NT2/D1 (cell line): ENCODE data around the gene MFSD6L.

Source experiments
- DNase-seq: peaks from one replicate; pipeline ENCODE4 v3.0.0-alpha.2; 2011; ENCODE audit warnings: low read depth, low spot score
- H3K27me3 ChIP-seq: 2 replicates; pipeline ENCODE4 v1.6.0; 2011; ENCODE audit warnings: mild to moderate bottlenecking; ENCODE audit not compliant: insufficient read length, insufficient read depth
- H3K36me3 ChIP-seq: 2 replicates; pipeline ENCODE4 v1.6.1; 2011; ENCODE audit warnings: mild to moderate bottlenecking, low read length, mixed read lengths; ENCODE audit not compliant: insufficient read depth, insufficient read length
- H3K4me1 ChIP-seq: 2 replicates; pipeline ENCODE4 v1.5.1; 2011; ENCODE audit not compliant: insufficient read depth, insufficient read length
- H3K4me3 ChIP-seq: 2 replicates; pipeline ENCODE4 v1.5.1; 2011; ENCODE audit warnings: low read depth; ENCODE audit not compliant: insufficient read length
- H3K9ac ChIP-seq: 2 replicates; pipeline ENCODE4 v1.6.0; 2011; ENCODE audit warnings: low read depth; ENCODE audit not compliant: insufficient read length
- H3K9me3 ChIP-seq: 2 replicates; pipeline ENCODE4 v1.5.1; 2011; ENCODE audit warnings: mild to moderate bottlenecking, low read length; ENCODE audit not compliant: insufficient read depth
- SUZ12 ChIP-seq: IDR thresholded peaks from 2 replicates; pipeline ENCODE4 v1.6.1; 2011; ENCODE audit not compliant: insufficient read length, insufficient read depth; ENCODE audit errors: extremely low read depth
- YY1 ChIP-seq: IDR thresholded peaks from 2 replicates; pipeline ENCODE4 v1.6.1; 2011; ENCODE audit not compliant: insufficient read length, insufficient read depth
- ZNF274 ChIP-seq: IDR thresholded peaks from 2 replicates; pipeline ENCODE4 v1.6.1; 2011; ENCODE audit warnings: mild to moderate bottlenecking, low read depth, low read length

MFSD6L gene

DNA sequence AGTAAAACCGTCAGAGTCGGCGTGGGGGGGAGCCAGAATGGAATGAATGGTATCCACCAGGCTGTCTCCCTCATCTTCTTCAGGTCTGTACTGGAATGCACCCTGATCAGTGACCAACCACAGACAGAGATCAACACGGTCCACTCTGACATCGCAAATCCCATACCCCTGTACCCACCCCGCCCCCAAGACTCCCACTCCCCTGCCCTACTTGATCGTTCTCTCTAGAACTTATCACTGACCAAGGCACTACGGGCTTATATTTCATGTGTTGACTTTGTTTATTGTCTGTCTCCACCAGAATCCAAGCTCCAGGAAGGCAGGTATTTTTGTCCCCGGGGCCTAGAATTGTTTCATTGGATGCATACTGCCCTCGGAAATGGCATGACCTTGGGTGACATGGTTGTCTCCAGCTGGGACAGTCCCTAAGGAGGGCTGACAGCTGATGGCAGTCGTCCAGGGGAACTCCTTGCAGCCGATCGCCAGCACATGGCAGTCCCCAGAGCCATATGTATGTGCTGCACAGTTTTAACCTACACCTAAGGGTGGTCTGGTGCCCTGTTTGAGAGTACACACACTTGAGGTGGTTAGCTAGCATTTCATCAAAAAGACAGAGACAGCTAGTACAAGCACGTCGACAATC, 526 bp upstream of the MFSD6L start:
- no peaks in the 10 kb centered on the region for H3K9me3 ChIP-seq
- H3K36me3 ChIP-seq = no peaks in the 10 kb centered on the region
- H3K4me3 ChIP-seq = no peak overlapping the region
- DNase-seq = no peak
- no peak for TF ChIP-seq ZNF274
- TF ChIP-seq SUZ12 = no peak
- TF ChIP-seq YY1 = no peak
- H3K27me3 ChIP-seq = no peaks in the 10 kb centered on the region
- no peak overlapping the region for H3K9ac ChIP-seq
- peaks cover 6% of the 10 kb centered on the region for H3K4me1 ChIP-seq

DNA sequence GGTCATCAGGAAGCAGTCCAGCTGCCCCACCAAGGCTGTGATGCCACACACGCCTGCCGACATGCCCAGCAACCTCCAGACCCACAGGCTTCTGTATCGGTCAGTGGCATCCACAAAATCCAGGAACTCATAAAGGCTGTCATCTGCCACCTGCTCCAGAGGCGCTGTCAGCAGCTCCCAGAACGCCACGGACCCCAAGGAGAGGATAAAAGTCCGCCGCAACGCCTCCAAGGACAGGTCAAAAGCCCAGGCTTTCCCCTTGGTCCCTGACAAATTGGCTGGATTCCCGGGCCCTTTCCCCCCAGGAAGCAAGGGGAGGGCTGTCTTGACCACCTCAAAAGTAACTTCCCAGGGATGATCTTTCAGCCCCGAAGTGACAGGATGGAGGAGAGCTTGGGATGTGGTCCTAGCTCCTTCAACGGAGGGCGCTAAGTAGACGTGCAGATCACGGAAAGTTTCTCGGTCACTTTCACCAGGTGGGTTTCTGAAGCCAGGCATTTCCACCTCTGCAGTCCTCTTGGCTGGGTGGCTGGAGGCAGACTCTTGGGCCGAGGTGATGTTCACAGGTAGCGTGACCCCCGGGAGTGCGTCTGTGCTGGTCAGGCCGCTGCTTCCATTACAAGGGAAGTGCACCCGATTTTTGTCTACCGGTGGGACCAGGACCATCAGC, 854 bp downstream of the MFSD6L start:
- DNase-seq = no peak
- Histone ChIP-seq H3K9me3 (no peaks in the 10 kb centered on the region), H3K4me3 (no peak overlapping the region), H3K27me3 (no peaks in the 10 kb centered on the region), H3K4me1 (no peaks in the 10 kb centered on the region), H3K36me3 (no peaks in the 10 kb centered on the region), H3K9ac (no peak overlapping the region)
- TF ChIP-seq YY1 = no peak
- TF ChIP-seq SUZ12 = no peak
- no peak for TF ChIP-seq ZNF274

DNA sequence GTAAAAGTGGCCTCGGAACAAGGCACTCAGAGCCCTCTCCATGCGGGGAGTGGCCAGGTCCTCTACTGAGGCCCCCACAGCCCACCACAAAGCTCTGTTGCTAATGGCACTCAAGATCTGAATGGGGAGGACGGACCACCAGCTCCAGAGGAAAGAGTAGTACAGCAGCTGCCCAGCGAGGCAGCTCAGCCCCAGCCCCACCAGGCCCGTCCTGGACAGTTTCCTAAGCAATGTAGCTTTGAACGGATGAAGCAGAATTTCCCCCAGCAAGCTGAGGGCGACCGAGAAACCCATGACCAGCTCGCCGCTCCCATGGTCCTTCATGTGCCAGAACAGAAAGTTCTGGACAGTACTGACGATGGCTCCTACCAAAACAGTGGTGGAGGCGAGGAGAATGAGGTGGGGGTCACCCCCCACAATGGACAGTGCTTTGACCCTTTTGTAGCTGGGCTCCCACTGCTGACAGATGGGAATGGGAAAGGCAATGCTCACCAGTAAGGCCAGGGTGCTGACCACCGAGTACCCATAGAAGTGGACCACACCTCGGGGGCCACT, 1.5 kb downstream of the MFSD6L start:
- peaks cover 1% of the 10 kb centered on the region; the same call in 1 of the 2 replicates for H3K9me3 ChIP-seq
- no peak overlapping the region for H3K4me3 ChIP-seq
- H3K27me3 ChIP-seq = no peaks in the 10 kb centered on the region
- DNase-seq = no peak
- no peaks in the 10 kb centered on the region for H3K4me1 ChIP-seq
- no peak for TF ChIP-seq ZNF274
- H3K36me3 ChIP-seq = no peaks in the 10 kb centered on the region
- no peak overlapping the region for H3K9ac ChIP-seq

DNA sequence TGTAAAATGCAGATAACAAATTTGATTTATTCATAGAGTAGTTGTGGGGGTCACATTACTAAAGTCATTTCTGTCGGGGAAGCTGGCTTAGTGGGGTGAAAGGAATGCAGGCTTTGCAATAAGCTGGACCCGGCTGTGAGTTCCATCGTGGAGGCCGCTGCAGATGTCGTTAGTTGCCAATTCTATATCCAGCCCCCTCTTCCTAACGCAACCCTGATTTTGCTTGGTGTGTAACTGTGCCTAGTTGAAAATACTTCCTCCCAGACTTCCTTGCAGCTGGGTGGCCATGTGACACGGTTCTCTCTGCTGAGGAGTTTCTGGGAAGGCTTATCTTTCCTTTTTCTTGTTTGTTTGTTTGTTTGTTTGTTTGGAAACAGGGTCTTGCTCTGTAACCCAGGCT, 4.5 kb downstream of the MFSD6L start:
- no peak for DNase-seq
- Histone ChIP-seq H3K4me3 (no peak overlapping the region), H3K36me3 (no peaks in the 10 kb centered on the region), H3K9me3 (peaks cover 23% of the 10 kb centered on the region), H3K4me1 (no peaks in the 10 kb centered on the region), H3K9ac (no peak overlapping the region), H3K27me3 (no peaks in the 10 kb centered on the region)
- TF ChIP-seq ZNF274 (no peak), SUZ12 (no peak), YY1 (no peak)

GRCh38 chr17:8793649-8794048, 5.5 kb downstream of the MFSD6L start:
- Histone ChIP-seq H3K4me3 (no peak overlapping the region), H3K9me3 (peaks cover 23% of the 10 kb centered on the region), H3K9ac (no peak overlapping the region), H3K27me3 (no peaks in the 10 kb centered on the region), H3K36me3 (no peaks in the 10 kb centered on the region), H3K4me1 (no peaks in the 10 kb centered on the region)
- no peak for DNase-seq
- TF ChIP-seq SUZ12 = no peak
- TF ChIP-seq YY1 = no peak
- no peak for TF ChIP-seq ZNF274

GRCh38 chr17:8792646-8793045, 6.5 kb downstream of the MFSD6L start:
- Histone ChIP-seq H3K9ac (no peak overlapping the region), H3K27me3 (no peaks in the 10 kb centered on the region), H3K9me3 (peaks cover 23% of the 10 kb centered on the region), H3K4me1 (no peaks in the 10 kb centered on the region), H3K36me3 (no peaks in the 10 kb centered on the region), H3K4me3 (no peak overlapping the region)
- TF ChIP-seq ZNF274 = no peak
- TF ChIP-seq YY1 = no peak
- no peak for DNase-seq

- DNase-seq = no peak
- H3K9ac ChIP-seq = no peak overlapping the region
- H3K9me3 ChIP-seq = peaks cover 23% of the 10 kb centered on the region
- H3K36me3 ChIP-seq = no peaks in the 10 kb centered on the region
- no peaks in the 10 kb centered on the region for H3K4me1 ChIP-seq
- no peak overlapping the region for H3K4me3 ChIP-seq
- TF ChIP-seq ZNF274 (no peak), YY1 (no peak), SUZ12 (no peak)
- no peaks in the 10 kb centered on the region for H3K27me3 ChIP-seq
Measured at GRCh38 chr17:8791910-8792270, 7.3 kb downstream of the MFSD6L start.
